Neural cell (in vitro differentiated cells): Measurements from ENCODE around the gene PRR36.

Experiments used
- CTCF ChIP-seq: fragments of 450-650 bp; IDR thresholded peaks from 2 replicates; pipeline ENCODE4 v1.5.1; 2014; ENCODE audit warnings: antibody characterized with exemption, mild to moderate bottlenecking, moderate library complexity; ENCODE audit not compliant: poor library complexity, severe bottlenecking
- EP300 ChIP-seq: fragments of 450-650 bp; conservative IDR thresholded peaks from 2 replicates; pipeline ENCODE4 v1.6.1; 2014; ENCODE audit warnings: antibody characterized with exemption, mild to moderate bottlenecking, moderate library complexity; ENCODE audit not compliant: poor library complexity, severe bottlenecking
- EZH2 ChIP-seq: fragments of 200-600, 300-800 bp; shearing (Covaris generic), sonication (generic); IDR thresholded peaks from 2 replicates; pipeline ENCODE4 v1.6.1; 2014; ENCODE audit warnings: antibody characterized with exemption, low read length, borderline replicate concordance, mild to moderate bottlenecking; ENCODE audit not compliant: insufficient read depth, poor library complexity, severe bottlenecking
- POLR2AphosphoS5 ChIP-seq: IDR thresholded peaks from 2 replicates; pipeline ENCODE4 v1.6.1; 2012
- RAD21 ChIP-seq: fragments of 450-650 bp; conservative IDR thresholded peaks from 2 replicates; pipeline ENCODE4 v1.6.1; 2014; ENCODE audit warnings: antibody characterized with exemption, mild to moderate bottlenecking, moderate library complexity
- REST ChIP-seq: IDR thresholded peaks from 2 replicates; pipeline ENCODE4 v1.6.1; 2012; ENCODE audit warnings: borderline replicate concordance
- SMC3 ChIP-seq: fragments of 450-650 bp; conservative IDR thresholded peaks from 2 replicates; pipeline ENCODE4 v1.6.1; 2014; ENCODE audit warnings: antibody characterized with exemption, mild to moderate bottlenecking, moderate library complexity; ENCODE audit not compliant: poor library complexity
- TAF1 ChIP-seq: IDR thresholded peaks from 2 replicates; pipeline ENCODE4 v1.6.1; 2012; ENCODE audit warnings: low read depth

- no peak for TF ChIP-seq CTCF
- no peak for TF ChIP-seq TAF1
- TF ChIP-seq POLR2AphosphoS5, result no peak
- TF ChIP-seq RAD21, result no peak
- no peak for TF ChIP-seq REST
- TF ChIP-seq EZH2, result no peak
- no peak for TF ChIP-seq EP300
- no peak for TF ChIP-seq SMC3
Observed at GRCh38 chr19:7857727-7858108, 16.5 kb downstream of the PRR36 start.
